Activated T-helper 17 cell treated with anti-CD3 and anti-CD28 coated beads, Interleukin-2, amount 50 U/mL, for 72 hours (primary cell): ENCODE data around the gene DNAH17. TPM values are rescaled to one million over a fixed set of nuclear protein-coding genes. Genes with fewer than 3 reads are reported as not detected.

ENCODE experiments used
- ATAC-seq: fragments of 150-1000 bp; cut with Tn5 transposase; replicated peaks from 2 replicates; pipeline ENCODE4 v1.10.0; 2021; ENCODE audit warnings: mild to moderate bottlenecking, moderate library complexity
- H3K27ac Mint-ChIP-seq: one replicate; pipeline ENCODE4 v1.8.0; 2022; ENCODE audit warnings: mixed read lengths
- H3K27me3 Mint-ChIP-seq: one replicate; pipeline ENCODE4 v1.8.0; 2022; ENCODE audit warnings: mixed read lengths
- H3K36me3 Mint-ChIP-seq: one replicate; pipeline ENCODE4 v1.8.0; 2022; ENCODE audit warnings: low read depth, mild to moderate bottlenecking, mixed read lengths
- H3K4me1 Mint-ChIP-seq: one replicate; pipeline ENCODE4 v1.8.0; 2022; ENCODE audit warnings: mixed read lengths
- H3K4me3 Mint-ChIP-seq: one replicate; pipeline ENCODE4 v1.8.0; 2022; ENCODE audit warnings: mild to moderate bottlenecking, mixed read lengths
- H3K9me3 Mint-ChIP-seq: one replicate; pipeline ENCODE4 v1.8.0; 2022; ENCODE audit warnings: mixed read lengths
- total RNA-seq, 2 donors: library from RNA; stranded (reverse); gene quantifications; one replicate each; pipeline ENCODE4 v1.2.3, GENCODE V29; 2022

Gene DNAH17, protein sequence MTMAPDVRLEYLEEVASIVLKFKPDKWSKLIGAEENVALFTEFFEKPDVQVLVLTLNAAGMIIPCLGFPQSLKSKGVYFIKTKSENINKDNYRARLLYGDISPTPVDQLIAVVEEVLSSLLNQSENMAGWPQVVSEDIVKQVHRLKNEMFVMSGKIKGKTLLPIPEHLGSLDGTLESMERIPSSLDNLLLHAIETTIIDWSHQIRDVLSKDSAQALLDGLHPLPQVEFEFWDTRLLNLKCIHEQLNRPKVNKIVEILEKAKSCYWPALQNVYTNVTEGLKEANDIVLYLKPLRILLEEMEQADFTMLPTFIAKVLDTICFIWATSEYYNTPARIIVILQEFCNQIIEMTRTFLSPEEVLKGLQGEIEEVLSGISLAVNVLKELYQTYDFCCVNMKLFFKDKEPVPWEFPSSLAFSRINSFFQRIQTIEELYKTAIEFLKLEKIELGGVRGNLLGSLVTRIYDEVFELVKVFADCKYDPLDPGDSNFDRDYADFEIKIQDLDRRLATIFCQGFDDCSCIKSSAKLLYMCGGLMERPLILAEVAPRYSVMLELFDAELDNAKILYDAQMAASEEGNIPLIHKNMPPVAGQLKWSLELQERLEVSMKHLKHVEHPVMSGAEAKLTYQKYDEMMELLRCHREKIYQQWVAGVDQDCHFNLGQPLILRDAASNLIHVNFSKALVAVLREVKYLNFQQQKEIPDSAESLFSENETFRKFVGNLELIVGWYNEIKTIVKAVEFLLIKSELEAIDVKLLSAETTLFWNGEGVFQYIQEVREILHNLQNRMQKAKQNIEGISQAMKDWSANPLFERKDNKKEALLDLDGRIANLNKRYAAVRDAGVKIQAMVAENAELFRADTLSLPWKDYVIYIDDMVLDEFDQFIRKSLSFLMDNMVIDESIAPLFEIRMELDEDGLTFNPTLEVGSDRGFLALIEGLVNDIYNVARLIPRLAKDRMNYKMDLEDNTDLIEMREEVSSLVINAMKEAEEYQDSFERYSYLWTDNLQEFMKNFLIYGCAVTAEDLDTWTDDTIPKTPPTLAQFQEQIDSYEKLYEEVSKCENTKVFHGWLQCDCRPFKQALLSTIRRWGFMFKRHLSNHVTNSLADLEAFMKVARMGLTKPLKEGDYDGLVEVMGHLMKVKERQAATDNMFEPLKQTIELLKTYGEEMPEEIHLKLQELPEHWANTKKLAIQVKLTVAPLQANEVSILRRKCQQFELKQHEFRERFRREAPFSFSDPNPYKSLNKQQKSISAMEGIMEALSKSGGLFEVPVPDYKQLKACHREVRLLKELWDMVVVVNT (N-terminal part only)
- 1 to 10 TPM in 1 of 2 donors, under 1 TPM in 1; 0.73 to 1.2 TPM for total RNA-seq

- H3K27me3 Mint-ChIP-seq = no peaks in the 10 kb centered on the region
- no peaks in the 10 kb centered on the region for H3K4me1 Mint-ChIP-seq
- H3K27ac Mint-ChIP-seq = no peak within 1 kb of the TSS
- H3K9me3 Mint-ChIP-seq = no peaks in the 10 kb centered on the region
- H3K4me3 Mint-ChIP-seq = no peak within 1 kb of the TSS
- H3K36me3 Mint-ChIP-seq = no peaks in the 10 kb centered on the region
- no peak for ATAC-seq
Measured at GRCh38 chr17:78577296-78577695, at the start of gene DNAH17. Gene DNAH17 (minus strand): TSS chr17:78577396. CDS start chr17:78575057, 2,339 bp downstream.

GRCh38 chr17:78624324-78625151 is 47.3 kb upstream of the DNAH17 start:
- Mint-ChIP-seq H3K27ac (no peak overlapping the region), H3K4me3 (no peak overlapping the region), H3K4me1 (no peaks in the 10 kb centered on the region), H3K27me3 (no peaks in the 10 kb centered on the region), H3K36me3 (no peaks in the 10 kb centered on the region), H3K9me3 (no peaks in the 10 kb centered on the region)
- no peak for ATAC-seq

DNA sequence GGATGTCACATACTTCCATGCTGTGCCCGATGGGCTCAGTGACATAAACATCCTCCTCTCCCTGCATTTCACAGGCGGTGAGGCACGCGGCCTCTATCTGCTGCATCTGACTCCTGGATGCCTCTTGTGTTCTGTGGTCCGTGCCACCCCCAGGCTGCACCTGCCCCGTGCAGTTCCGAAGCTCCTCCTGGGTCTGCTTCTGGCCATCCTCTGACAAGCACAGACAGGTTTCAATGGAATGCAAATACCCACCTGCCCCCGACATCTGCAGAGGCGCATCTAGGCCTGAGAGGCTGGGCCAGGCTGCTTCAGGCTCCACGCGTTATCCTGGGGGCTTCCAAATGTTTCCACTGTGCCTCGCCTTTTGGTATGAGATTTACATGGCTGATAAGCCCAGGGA is 46.3 kb upstream of the DNAH17 start:
- H3K27ac Mint-ChIP-seq = no peak overlapping the region
- no peaks in the 10 kb centered on the region for H3K9me3 Mint-ChIP-seq
- H3K4me3 Mint-ChIP-seq = no peak overlapping the region
- H3K4me1 Mint-ChIP-seq = no peaks in the 10 kb centered on the region
- H3K27me3 Mint-ChIP-seq = no peaks in the 10 kb centered on the region
- ATAC-seq = no peak
- H3K36me3 Mint-ChIP-seq = no peaks in the 10 kb centered on the region

DNA sequence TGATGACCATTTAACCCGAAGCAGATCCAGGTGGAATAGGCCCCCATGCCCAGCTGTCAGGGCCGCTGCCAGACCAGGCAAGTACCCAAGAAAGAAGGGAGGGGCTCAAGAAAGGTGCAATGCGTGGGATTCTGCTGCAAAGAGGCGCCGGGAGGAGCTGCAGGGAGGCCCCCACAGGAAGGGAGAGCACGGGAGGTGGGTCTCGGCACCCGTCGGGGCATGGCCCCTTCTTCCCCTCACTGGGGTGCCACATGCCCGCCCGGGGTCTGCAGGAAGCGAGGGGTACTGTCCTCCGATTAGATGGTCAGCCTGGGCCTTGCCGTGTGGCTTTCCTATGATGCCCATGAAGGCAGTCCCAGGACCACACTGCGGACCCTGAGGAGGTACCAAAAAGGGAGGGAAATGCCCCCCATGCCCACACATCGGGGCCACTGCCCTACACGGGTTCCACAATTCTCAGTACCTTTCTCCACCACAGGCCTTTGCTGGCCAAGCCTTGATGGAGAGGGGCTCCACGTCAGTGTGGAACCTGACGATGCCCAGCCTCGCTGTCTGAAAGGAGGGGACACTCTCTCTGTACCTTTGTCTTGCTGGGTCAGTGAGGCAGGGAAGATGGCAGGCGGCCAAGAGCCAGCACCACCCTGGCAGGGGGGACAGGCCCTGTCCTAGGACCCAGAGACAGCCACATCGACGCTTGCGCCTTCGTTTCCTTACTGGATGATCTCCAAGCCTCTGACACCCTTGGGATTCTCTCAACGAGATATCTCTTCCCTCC is 45.5 kb upstream of the DNAH17 start:
- ATAC-seq = no peak
- no peaks in the 10 kb centered on the region for H3K4me1 Mint-ChIP-seq
- H3K4me3 Mint-ChIP-seq = no peak overlapping the region
- H3K36me3 Mint-ChIP-seq = no peaks in the 10 kb centered on the region
- no peak overlapping the region for H3K27ac Mint-ChIP-seq
- no peaks in the 10 kb centered on the region for H3K9me3 Mint-ChIP-seq
- no peaks in the 10 kb centered on the region for H3K27me3 Mint-ChIP-seq

GRCh38 chr17:78621720-78622490 is 44.7 kb upstream of the DNAH17 start:
- H3K4me3 Mint-ChIP-seq = no peak overlapping the region
- no peaks in the 10 kb centered on the region for H3K4me1 Mint-ChIP-seq
- no peak overlapping the region for H3K27ac Mint-ChIP-seq
- ATAC-seq = no peak
- no peaks in the 10 kb centered on the region for H3K27me3 Mint-ChIP-seq
- no peaks in the 10 kb centered on the region for H3K9me3 Mint-ChIP-seq
- H3K36me3 Mint-ChIP-seq = no peaks in the 10 kb centered on the region

GRCh38 chr17:78620099-78620498 is 42.9 kb upstream of the DNAH17 start:
- H3K36me3 Mint-ChIP-seq = no peaks in the 10 kb centered on the region
- no peak overlapping the region for H3K4me3 Mint-ChIP-seq
- ATAC-seq = no peak
- H3K4me1 Mint-ChIP-seq = no peaks in the 10 kb centered on the region
- no peak overlapping the region for H3K27ac Mint-ChIP-seq
- H3K9me3 Mint-ChIP-seq = no peaks in the 10 kb centered on the region
- H3K27me3 Mint-ChIP-seq = no peaks in the 10 kb centered on the region

- Mint-ChIP-seq H3K4me3 (no peak overlapping the region), H3K36me3 (no peaks in the 10 kb centered on the region), H3K27ac (no peak overlapping the region), H3K9me3 (no peaks in the 10 kb centered on the region), H3K4me1 (no peaks in the 10 kb centered on the region), H3K27me3 (no peaks in the 10 kb centered on the region)
- no peak for ATAC-seq
Measured at GRCh38 chr17:78619334-78619733, 42.1 kb upstream of the DNAH17 start.

DNA sequence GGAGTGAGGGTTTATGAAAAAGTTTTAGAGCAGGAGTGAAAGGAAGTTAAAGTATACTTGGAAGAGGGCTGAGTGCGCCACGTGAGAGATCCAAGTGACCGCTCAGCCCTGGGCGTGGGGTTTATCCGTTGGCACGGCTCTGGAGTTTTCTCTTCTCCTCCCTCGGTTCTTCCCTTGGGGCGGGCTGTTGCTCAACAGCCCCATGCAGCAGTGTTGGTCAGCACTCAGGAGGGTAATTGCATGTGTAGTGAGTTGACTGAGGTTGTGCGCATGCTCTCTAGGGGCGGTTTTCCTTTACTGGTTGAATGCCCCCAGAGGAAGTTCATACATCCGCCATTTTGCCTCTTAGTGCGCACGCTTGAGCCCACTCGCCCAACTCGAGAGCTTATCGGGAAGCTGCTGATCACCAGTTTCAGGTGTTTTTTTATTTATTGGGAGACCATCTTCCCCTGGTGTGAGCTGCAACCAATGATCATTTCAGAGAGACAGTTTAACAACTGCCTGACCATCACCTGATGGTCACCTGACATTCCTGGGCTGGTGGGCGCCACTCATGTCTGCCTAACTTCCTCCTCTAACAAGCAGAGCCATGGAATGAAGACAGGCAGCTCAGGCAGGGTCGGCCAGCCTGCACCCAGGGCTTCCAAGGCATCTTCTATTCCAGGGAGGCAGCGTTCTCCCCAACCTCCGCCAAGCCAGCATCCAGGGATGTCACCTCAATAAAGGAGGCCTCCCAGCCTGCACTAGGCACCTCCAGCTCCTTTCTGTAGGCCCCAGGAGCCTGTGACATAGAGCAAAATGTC is 41.3 kb upstream of the DNAH17 start:
- no peaks in the 10 kb centered on the region for H3K27me3 Mint-ChIP-seq
- no peak overlapping the region for H3K27ac Mint-ChIP-seq
- no peaks in the 10 kb centered on the region for H3K36me3 Mint-ChIP-seq
- H3K9me3 Mint-ChIP-seq = no peaks in the 10 kb centered on the region
- no peaks in the 10 kb centered on the region for H3K4me1 Mint-ChIP-seq
- no peak for ATAC-seq
- no peak overlapping the region for H3K4me3 Mint-ChIP-seq

- no peaks in the 10 kb centered on the region for H3K9me3 Mint-ChIP-seq
- no peaks in the 10 kb centered on the region for H3K27me3 Mint-ChIP-seq
- no peak overlapping the region for H3K27ac Mint-ChIP-seq
- no peaks in the 10 kb centered on the region for H3K36me3 Mint-ChIP-seq
- H3K4me3 Mint-ChIP-seq = no peak overlapping the region
- no peaks in the 10 kb centered on the region for H3K4me1 Mint-ChIP-seq
- ATAC-seq = no peak
Measured at GRCh38 chr17:78617511-78618061, 40.4 kb upstream of the DNAH17 start.

DNA sequence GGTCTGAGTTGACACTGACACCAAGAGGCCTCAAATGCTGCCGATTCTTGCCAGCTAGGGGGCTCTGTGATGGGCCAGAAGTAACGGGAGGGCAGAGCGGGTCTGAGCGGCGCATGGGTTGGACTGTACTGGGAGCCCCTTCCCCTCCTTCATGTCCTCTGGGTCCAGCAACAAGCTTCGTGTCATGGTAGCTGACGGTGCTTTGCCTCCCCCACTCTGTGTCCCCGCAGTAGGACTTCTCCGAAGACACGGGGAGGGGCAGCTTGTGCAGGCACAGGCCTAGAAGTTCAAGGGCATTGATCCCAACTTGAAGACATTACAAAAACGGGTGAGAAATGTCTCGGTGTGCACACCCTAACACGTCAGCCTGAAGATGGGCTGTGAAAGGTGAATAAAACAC is 39.8 kb upstream of the DNAH17 start:
- no peaks in the 10 kb centered on the region for H3K9me3 Mint-ChIP-seq
- no peaks in the 10 kb centered on the region for H3K4me1 Mint-ChIP-seq
- H3K27me3 Mint-ChIP-seq = no peaks in the 10 kb centered on the region
- H3K27ac Mint-ChIP-seq = no peak overlapping the region
- H3K36me3 Mint-ChIP-seq = no peaks in the 10 kb centered on the region
- H3K4me3 Mint-ChIP-seq = no peak overlapping the region
- ATAC-seq = no peak

DNA sequence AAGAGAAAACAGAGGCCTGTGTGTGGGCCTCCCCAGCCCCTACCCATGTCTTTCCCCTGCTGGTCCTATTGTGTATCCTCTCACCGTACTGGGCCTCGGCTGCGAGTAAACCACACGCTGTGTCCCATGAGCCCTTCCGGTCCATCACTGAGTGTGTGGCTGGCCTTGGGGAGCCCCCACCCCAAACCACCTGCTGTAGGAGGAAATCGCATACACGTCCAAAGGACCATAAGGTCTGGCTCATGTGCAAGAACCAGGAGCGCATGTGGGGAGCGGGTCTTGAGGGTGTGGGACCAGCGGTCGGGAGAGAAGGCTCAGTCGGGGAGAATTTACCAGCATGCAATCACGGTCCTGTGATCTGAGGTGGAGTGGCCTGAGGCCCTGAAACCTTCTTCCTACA is 38.4 kb upstream of the DNAH17 start:
- Mint-ChIP-seq H3K4me1 (no peaks in the 10 kb centered on the region), H3K27ac (no peak overlapping the region), H3K9me3 (no peaks in the 10 kb centered on the region), H3K4me3 (no peak overlapping the region), H3K27me3 (no peaks in the 10 kb centered on the region), H3K36me3 (no peaks in the 10 kb centered on the region)
- no peak for ATAC-seq

DNA sequence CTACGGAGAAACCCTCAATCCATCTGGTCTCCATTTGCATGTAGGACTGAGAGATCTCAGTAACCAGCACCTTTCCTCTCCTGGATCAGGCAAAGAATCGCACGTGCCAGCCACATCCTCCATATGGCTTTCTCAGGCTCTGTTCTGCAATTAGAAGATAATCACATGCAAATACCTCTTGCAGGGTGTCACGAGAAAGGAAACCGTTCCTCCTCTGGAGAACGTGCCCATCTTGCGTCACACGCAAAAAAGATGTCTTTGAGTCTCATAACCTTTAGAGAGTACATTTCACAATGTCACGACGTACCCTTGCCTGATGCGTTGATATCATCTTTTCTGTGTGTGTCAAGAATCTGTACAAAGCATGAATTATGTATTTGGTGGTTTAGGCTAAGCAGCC is 36.2 kb upstream of the DNAH17 start:
- no peaks in the 10 kb centered on the region for H3K9me3 Mint-ChIP-seq
- H3K27ac Mint-ChIP-seq = no peak overlapping the region
- ATAC-seq = no peak
- H3K4me3 Mint-ChIP-seq = no peak overlapping the region
- H3K36me3 Mint-ChIP-seq = no peaks in the 10 kb centered on the region
- H3K27me3 Mint-ChIP-seq = no peaks in the 10 kb centered on the region
- no peaks in the 10 kb centered on the region for H3K4me1 Mint-ChIP-seq
